ENCODE measurements around the gene ATP9A.

Gene ATP9A

DNA sequence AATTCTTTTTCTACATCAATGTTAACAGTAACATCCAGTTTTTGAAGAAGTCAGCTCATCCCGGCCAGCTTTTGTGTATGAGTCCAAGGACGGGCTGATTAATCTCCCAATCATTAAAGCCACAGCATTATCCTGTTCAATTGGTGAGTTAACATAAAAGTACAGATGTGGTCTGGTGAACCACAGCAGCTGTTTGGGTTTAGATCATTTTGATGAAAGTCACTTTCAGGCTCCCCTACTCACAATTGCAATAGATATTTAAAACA lies 156.6 kb downstream of the ATP9A start:
- H3K4me3 ChIP-seq (ENCODE audit: low read length), result no peak overlapping the region
- no peak overlapping the region for H3K27ac ChIP-seq (ENCODE audit: low read depth, low read length)
- no peaks in the 10 kb centered on the region for H3K27me3 ChIP-seq (ENCODE audit: control insufficient read depth, insufficient read depth, low read length)
- H3K4me1 ChIP-seq (ENCODE audit: control insufficient read depth, insufficient read depth, low read length), result no peaks in the 10 kb centered on the region
- peaks cover 18% of the 10 kb centered on the region for H3K36me3 ChIP-seq (ENCODE audit: control insufficient read depth, insufficient read depth, low read length)
- H3K9ac ChIP-seq (ENCODE audit: low read length), result no peak overlapping the region

DNA sequence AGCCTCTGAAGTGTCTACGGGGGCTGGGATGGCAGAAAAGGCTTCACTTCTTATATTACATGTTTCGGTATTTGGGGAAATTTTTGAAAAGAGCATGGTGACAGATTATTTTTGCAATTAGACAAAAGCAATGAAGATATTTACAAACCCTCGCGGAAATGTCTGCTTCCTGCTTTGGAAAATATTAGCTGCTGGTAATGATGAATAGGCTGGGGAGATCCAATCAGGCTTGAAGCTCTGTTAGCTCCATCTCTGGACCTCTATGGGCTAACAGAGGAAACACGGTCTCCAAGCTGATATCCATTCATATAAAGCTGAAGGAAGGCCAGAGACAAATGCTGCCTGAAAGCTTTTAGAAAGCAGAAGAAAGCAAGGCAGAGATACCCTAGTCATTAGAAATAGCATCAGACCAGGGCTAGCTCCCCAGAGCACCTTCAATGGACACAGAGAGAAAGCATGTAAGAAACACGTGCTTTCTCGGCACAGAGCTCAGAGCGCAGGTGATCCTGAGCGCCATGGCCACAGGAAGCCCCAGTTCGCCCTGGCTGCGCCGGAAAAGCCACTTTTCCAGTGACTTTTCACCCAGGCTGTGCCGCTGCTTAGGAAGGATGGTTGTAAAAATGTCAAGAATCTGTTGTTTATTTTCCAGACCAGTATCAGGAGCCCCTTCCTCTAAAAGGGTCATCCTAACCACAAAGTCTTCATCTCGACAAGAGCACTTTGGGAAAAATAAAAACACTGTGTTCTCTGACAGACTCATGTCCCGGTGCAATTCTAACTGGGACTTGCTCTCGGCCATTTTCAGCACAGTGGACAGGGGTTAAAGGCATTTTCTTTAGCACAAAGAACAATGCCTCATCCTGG lies 157.2 kb downstream of the ATP9A start:
- Histone ChIP-seq H3K36me3 (ENCODE audit: control insufficient read depth, insufficient read depth, low read length) (peaks cover 18% of the 10 kb centered on the region), H3K9ac (ENCODE audit: low read length) (no peak overlapping the region), H3K4me3 (ENCODE audit: low read length) (no peak overlapping the region), H3K27ac (ENCODE audit: low read depth, low read length) (no peak overlapping the region), H3K4me1 (ENCODE audit: control insufficient read depth, insufficient read depth, low read length) (no peaks in the 10 kb centered on the region), H3K27me3 (ENCODE audit: control insufficient read depth, insufficient read depth, low read length) (no peaks in the 10 kb centered on the region)

- Histone ChIP-seq H3K9ac (ENCODE audit: low read length) (no peak overlapping the region), H3K4me3 (ENCODE audit: low read length) (no peak overlapping the region), H3K4me1 (ENCODE audit: control insufficient read depth, insufficient read depth, low read length) (no peaks in the 10 kb centered on the region), H3K36me3 (ENCODE audit: control insufficient read depth, insufficient read depth, low read length) (peaks cover 18% of the 10 kb centered on the region), H3K27ac (ENCODE audit: low read depth, low read length) (no peak overlapping the region), H3K27me3 (ENCODE audit: control insufficient read depth, insufficient read depth, low read length) (no peaks in the 10 kb centered on the region)
Measured at GRCh38 chr20:51610111-51610510, 158.1 kb downstream of the ATP9A start.

DNA sequence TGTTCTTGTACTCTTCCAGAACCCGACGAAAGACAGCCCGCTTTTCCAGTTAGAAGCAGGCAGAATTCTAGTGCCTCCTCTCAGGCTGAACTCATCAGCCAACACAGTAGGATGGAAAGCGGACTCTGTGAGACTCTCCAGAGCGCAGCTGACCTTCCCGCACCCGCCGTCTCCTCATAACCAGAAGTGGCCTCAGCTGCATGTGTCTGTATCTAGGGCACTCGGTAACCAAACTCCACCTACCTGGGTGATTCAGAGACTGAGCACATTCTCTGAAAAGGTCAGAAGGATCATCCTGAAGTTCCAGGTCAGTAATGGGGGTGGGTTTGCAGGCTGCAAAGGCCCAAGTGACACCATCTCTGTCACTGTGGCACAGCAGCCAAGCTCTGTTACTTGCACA lies 158.9 kb downstream of the ATP9A start:
- Histone ChIP-seq H3K4me3 (ENCODE audit: low read length) (no peak overlapping the region), H3K36me3 (ENCODE audit: control insufficient read depth, insufficient read depth, low read length) (peaks cover 21% of the 10 kb centered on the region), H3K27ac (ENCODE audit: low read depth, low read length) (no peak overlapping the region), H3K27me3 (ENCODE audit: control insufficient read depth, insufficient read depth, low read length) (no peaks in the 10 kb centered on the region), H3K4me1 (ENCODE audit: control insufficient read depth, insufficient read depth, low read length) (no peaks in the 10 kb centered on the region), H3K9ac (ENCODE audit: low read length) (no peak overlapping the region)

DNA sequence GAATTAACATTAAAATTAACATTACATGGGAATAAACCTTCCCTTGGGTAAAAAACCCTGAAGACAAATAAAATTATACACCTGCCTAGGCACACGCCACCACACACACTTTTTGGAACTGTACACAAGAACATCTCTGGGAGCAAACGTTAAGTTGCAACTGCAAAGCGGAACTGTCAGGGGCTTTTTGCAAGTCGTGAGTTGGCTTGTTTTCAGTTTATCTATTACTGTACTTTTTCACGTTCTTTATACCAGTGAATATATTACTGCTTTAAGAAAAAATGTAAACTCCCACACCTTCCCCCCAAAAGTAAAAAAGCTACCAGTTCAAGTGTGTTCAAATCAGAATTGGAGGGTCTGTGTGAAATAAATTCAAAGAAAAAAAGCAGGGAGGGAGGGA lies 160.1 kb downstream of the ATP9A start:
- H3K27ac ChIP-seq (ENCODE audit: low read depth, low read length), result no peak overlapping the region
- H3K27me3 ChIP-seq (ENCODE audit: control insufficient read depth, insufficient read depth, low read length), result no peaks in the 10 kb centered on the region
- no peak overlapping the region for H3K4me3 ChIP-seq (ENCODE audit: low read length)
- H3K9ac ChIP-seq (ENCODE audit: low read length), result no peak overlapping the region
- peaks cover 17% of the 10 kb centered on the region for H3K36me3 ChIP-seq (ENCODE audit: control insufficient read depth, insufficient read depth, low read length)
- no peaks in the 10 kb centered on the region for H3K4me1 ChIP-seq (ENCODE audit: control insufficient read depth, insufficient read depth, low read length)

- no peak overlapping the region for H3K4me3 ChIP-seq (ENCODE audit: low read length)
- H3K27me3 ChIP-seq (ENCODE audit: control insufficient read depth, insufficient read depth, low read length), result no peaks in the 10 kb centered on the region
- no peak overlapping the region for H3K9ac ChIP-seq (ENCODE audit: low read length)
- H3K4me1 ChIP-seq (ENCODE audit: control insufficient read depth, insufficient read depth, low read length), result no peaks in the 10 kb centered on the region
- no peak overlapping the region for H3K27ac ChIP-seq (ENCODE audit: low read depth, low read length)
- peaks cover 13% of the 10 kb centered on the region for H3K36me3 ChIP-seq (ENCODE audit: control insufficient read depth, insufficient read depth, low read length)
Measured at GRCh38 chr20:51607170-51607569, 161.0 kb downstream of the ATP9A start.

DNA sequence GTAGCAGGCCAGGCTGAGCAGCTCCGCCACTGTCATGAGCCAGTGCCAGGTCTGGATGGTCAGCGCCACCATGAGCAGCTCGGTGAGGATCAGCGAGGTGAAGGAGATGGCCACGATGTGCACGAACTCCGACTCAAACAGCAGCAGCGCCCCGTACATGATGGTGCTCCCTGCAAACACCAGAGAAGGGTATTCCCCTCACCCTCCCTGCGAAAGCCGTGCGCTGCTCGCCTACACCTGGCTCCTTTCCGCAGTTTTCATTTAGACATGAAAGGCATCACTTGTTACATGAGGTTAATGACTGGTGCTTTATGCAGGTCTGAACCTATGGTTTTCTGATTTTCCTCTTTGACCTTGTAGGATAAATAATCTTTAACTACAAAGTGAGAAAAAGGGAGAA lies 163.3 kb downstream of the ATP9A start:
- Histone ChIP-seq H3K9ac (ENCODE audit: low read length) (no peak overlapping the region), H3K36me3 (ENCODE audit: control insufficient read depth, insufficient read depth, low read length) (peaks cover 13% of the 10 kb centered on the region), H3K27me3 (ENCODE audit: control insufficient read depth, insufficient read depth, low read length) (no peaks in the 10 kb centered on the region), H3K4me3 (ENCODE audit: low read length) (no peak overlapping the region), H3K27ac (ENCODE audit: low read depth, low read length) (no peak overlapping the region), H3K4me1 (ENCODE audit: control insufficient read depth, insufficient read depth, low read length) (no peaks in the 10 kb centered on the region)

- H3K9ac ChIP-seq (ENCODE audit: low read length), result no peak overlapping the region
- H3K27me3 ChIP-seq (ENCODE audit: control insufficient read depth, insufficient read depth, low read length), result no peaks in the 10 kb centered on the region
- H3K27ac ChIP-seq (ENCODE audit: low read depth, low read length), result no peak overlapping the region
- no peaks in the 10 kb centered on the region for H3K4me1 ChIP-seq (ENCODE audit: control insufficient read depth, insufficient read depth, low read length)
- peaks cover 4% of the 10 kb centered on the region for H3K36me3 ChIP-seq (ENCODE audit: control insufficient read depth, insufficient read depth, low read length)
- no peak overlapping the region for H3K4me3 ChIP-seq (ENCODE audit: low read length)
Measured at GRCh38 chr20:51602131-51602530, 166.1 kb downstream of the ATP9A start.

DNA sequence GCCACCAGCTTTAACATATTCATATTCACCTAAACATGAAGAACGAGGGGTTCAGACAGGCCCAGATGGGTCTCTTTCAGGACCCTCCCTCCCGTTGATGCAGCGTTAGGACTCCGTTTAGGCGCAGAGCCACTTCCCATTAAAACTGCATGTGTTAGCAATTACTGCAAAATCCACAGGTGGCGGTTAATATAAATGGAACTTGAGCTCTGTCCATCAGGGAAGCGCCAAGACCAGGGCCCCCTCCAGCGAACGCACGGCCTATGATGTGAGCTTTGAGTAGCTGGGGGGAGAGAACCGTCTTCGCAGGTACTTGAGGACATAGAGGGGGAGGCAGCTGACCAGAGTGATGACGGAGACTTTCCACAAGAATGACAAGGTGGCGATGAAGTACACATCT lies 167.2 kb downstream of the ATP9A start:
- no peak overlapping the region for H3K27ac ChIP-seq (ENCODE audit: low read depth, low read length)
- no peak overlapping the region for H3K4me3 ChIP-seq (ENCODE audit: low read length)
- peaks cover 3% of the 10 kb centered on the region for H3K36me3 ChIP-seq (ENCODE audit: control insufficient read depth, insufficient read depth, low read length)
- no peaks in the 10 kb centered on the region for H3K27me3 ChIP-seq (ENCODE audit: control insufficient read depth, insufficient read depth, low read length)
- H3K4me1 ChIP-seq (ENCODE audit: control insufficient read depth, insufficient read depth, low read length), result no peaks in the 10 kb centered on the region
- H3K9ac ChIP-seq (ENCODE audit: low read length), result no peak overlapping the region

- H3K9ac ChIP-seq (ENCODE audit: low read length), result no peak overlapping the region
- H3K4me3 ChIP-seq (ENCODE audit: low read length), result no peak overlapping the region
- peaks cover 3% of the 10 kb centered on the region for H3K36me3 ChIP-seq (ENCODE audit: control insufficient read depth, insufficient read depth, low read length)
- H3K27ac ChIP-seq (ENCODE audit: low read depth, low read length), result no peak overlapping the region
- no peaks in the 10 kb centered on the region for H3K4me1 ChIP-seq (ENCODE audit: control insufficient read depth, insufficient read depth, low read length)
- no peaks in the 10 kb centered on the region for H3K27me3 ChIP-seq (ENCODE audit: control insufficient read depth, insufficient read depth, low read length)
Measured at GRCh38 chr20:51600016-51600420, 168.2 kb downstream of the ATP9A start.

DNA sequence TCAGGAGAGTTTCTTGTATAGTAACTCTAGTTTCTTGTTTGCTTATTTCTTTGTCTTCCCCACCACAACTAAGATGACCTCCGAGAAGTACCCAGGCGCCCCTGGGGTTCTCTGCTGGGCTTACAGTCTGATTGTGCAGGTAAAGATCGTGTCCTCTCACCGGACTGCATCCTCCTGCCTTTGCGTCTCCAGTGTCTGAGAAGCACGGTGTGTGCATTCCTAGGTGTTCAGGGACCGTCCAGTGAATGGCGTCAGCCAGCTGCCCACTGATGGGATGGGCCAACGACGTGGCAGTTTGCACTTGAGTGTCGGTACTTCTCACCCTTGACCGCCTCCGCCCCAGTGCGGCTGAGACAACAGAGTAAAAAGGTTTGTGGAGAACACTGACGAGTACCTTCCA lies 169.6 kb downstream of the ATP9A start:
- Histone ChIP-seq H3K4me1 (ENCODE audit: control insufficient read depth, insufficient read depth, low read length) (peaks cover 5% of the 10 kb centered on the region), H3K27ac (ENCODE audit: low read depth, low read length) (no peak overlapping the region), H3K4me3 (ENCODE audit: low read length) (no peak overlapping the region), H3K9ac (ENCODE audit: low read length) (no peak overlapping the region), H3K27me3 (ENCODE audit: control insufficient read depth, insufficient read depth, low read length) (no peaks in the 10 kb centered on the region), H3K36me3 (ENCODE audit: control insufficient read depth, insufficient read depth, low read length) (no peaks in the 10 kb centered on the region)

GRCh38 chr20:51597389-51598231 lies 170.6 kb downstream of the ATP9A start:
- Histone ChIP-seq H3K36me3 (ENCODE audit: control insufficient read depth, insufficient read depth, low read length) (no peaks in the 10 kb centered on the region), H3K27ac (ENCODE audit: low read depth, low read length) (no peak overlapping the region), H3K4me1 (ENCODE audit: control insufficient read depth, insufficient read depth, low read length) (peaks cover 5% of the 10 kb centered on the region), H3K4me3 (ENCODE audit: low read length) (no peak overlapping the region), H3K9ac (ENCODE audit: low read length) (no peak overlapping the region), H3K27me3 (ENCODE audit: control insufficient read depth, insufficient read depth, low read length) (no peaks in the 10 kb centered on the region)
